Measurements from ENCODE around the gene APOD. TPM values are rescaled to one million over a fixed set of nuclear protein-coding genes. Genes with fewer than 3 reads are reported as not detected.

APOD gene
- total and polyA plus RNA-seq, 4 donors = 6.4 to 596 (median 159) TPM

- H3K27ac ChIP-seq (ENCODE audit: low read depth in 1 of 2, low read length in 2 of 2) = no peak overlapping the region
- ATAC-seq (ENCODE audit: low FRiP score) = no peak
- 81 to 87% methylated on average over 8 of the region's 8 CpGs for WGBS, 2 donors
- H3K9me3 ChIP-seq (ENCODE audit: control insufficient read depth, low read length) = no peaks in the 10 kb centered on the region
- no peaks in the 10 kb centered on the region for H3K4me1 ChIP-seq (ENCODE audit: control insufficient read depth in 1 of 2, insufficient read depth in 2 of 2, low read length in 2 of 2)
- H3K36me3 ChIP-seq (ENCODE audit: control insufficient read depth in 1 of 2, insufficient read depth in 2 of 2, low read length in 1 of 2) = no peaks in the 10 kb centered on the region
- intact Hi-C loops (cut with DNase I) = no loop called here
- no peak for DNase-seq
- no peak overlapping the region for H3K4me3 ChIP-seq (ENCODE audit: low read length in 2 of 2)
- H3K27me3 ChIP-seq (ENCODE audit: control insufficient read depth in 1 of 2, insufficient read depth in 2 of 2, low read length in 1 of 2) = no peaks in the 10 kb centered on the region
These were observed 28.6 kb downstream of the APOD start for GRCh38 chr3:195555110-195555509.

- DNase-seq (no peak), ATAC-seq (ENCODE audit: low FRiP score) (no peak)
- intact Hi-C loops (cut with DNase I) = no loop called here
- WGBS, 2 donors = 95 to 97% methylated on average over 15 of the region's 15 CpGs
- no peak overlapping the region for H3K27ac ChIP-seq (ENCODE audit: low read depth in 1 of 2, low read length in 2 of 2)
- H3K9me3 ChIP-seq (ENCODE audit: control insufficient read depth, low read length) = no peaks in the 10 kb centered on the region
- no peak overlapping the region for H3K4me3 ChIP-seq (ENCODE audit: low read length in 2 of 2)
- no peaks in the 10 kb centered on the region for H3K27me3 ChIP-seq (ENCODE audit: control insufficient read depth in 1 of 2, insufficient read depth in 2 of 2, low read length in 1 of 2)
- no peaks in the 10 kb centered on the region for H3K36me3 ChIP-seq (ENCODE audit: control insufficient read depth in 1 of 2, insufficient read depth in 2 of 2, low read length in 1 of 2)
- H3K4me1 ChIP-seq (ENCODE audit: control insufficient read depth in 1 of 2, insufficient read depth in 2 of 2, low read length in 2 of 2) = no peaks in the 10 kb centered on the region
These were observed 29.3 kb downstream of the APOD start for GRCh38 chr3:195554458-195554857.

- H3K27ac ChIP-seq (ENCODE audit: low read depth in 1 of 2, low read length in 2 of 2) = no peak overlapping the region
- DNase-seq = no peak
- H3K4me3 ChIP-seq (ENCODE audit: low read length in 2 of 2) = no peak overlapping the region
- no peaks in the 10 kb centered on the region for H3K27me3 ChIP-seq (ENCODE audit: control insufficient read depth in 1 of 2, insufficient read depth in 2 of 2, low read length in 1 of 2)
- ATAC-seq (ENCODE audit: low FRiP score) = no peak
- intact Hi-C loops (cut with DNase I) = no loop called here
- no peaks in the 10 kb centered on the region for H3K4me1 ChIP-seq (ENCODE audit: control insufficient read depth in 1 of 2, insufficient read depth in 2 of 2, low read length in 2 of 2)
- H3K36me3 ChIP-seq (ENCODE audit: control insufficient read depth in 1 of 2, insufficient read depth in 2 of 2, low read length in 1 of 2) = no peaks in the 10 kb centered on the region
- 90 to 93% methylated on average over 7 of the region's 7 CpGs for WGBS, 2 donors
- no peaks in the 10 kb centered on the region for H3K9me3 ChIP-seq (ENCODE audit: control insufficient read depth, low read length)
These were observed 30.5 kb downstream of the APOD start for GRCh38 chr3:195553268-195553667.

GRCh38 chr3:195551381-195551978, 32.3 kb downstream of the APOD start:
- WGBS, 2 donors = 60 to 62% methylated on average over 7 of the region's 7 CpGs
- no peak overlapping the region for H3K27ac ChIP-seq (ENCODE audit: low read depth in 1 of 2, low read length in 2 of 2)

GRCh38 chr3:195550723-195551122, 33.0 kb downstream of the APOD start:
- Histone ChIP-seq H3K27ac (ENCODE audit: low read depth in 1 of 2, low read length in 2 of 2) (no peak overlapping the region), H3K4me1 (ENCODE audit: control insufficient read depth in 1 of 2, insufficient read depth in 2 of 2, low read length in 2 of 2) (peaks cover 0 to 2% of the 10 kb centered on the region in 2 donors), H3K4me3 (ENCODE audit: low read length in 2 of 2) (no peak overlapping the region), H3K36me3 (ENCODE audit: control insufficient read depth in 1 of 2, insufficient read depth in 2 of 2, low read length in 1 of 2) (no peaks in the 10 kb centered on the region), H3K9me3 (ENCODE audit: control insufficient read depth, low read length) (no peaks in the 10 kb centered on the region), H3K27me3 (ENCODE audit: control insufficient read depth in 1 of 2, insufficient read depth in 2 of 2, low read length in 1 of 2) (no peaks in the 10 kb centered on the region)
- intact Hi-C loops (cut with DNase I) = no loop called here
- WGBS, 2 donors = 42 to 59% methylated on average over 4 of the region's 4 CpGs
- ATAC-seq (ENCODE audit: low FRiP score) = no peak
- no peak for DNase-seq

More at GRCh38 chr3:195551381-195551978, 32.3 kb downstream of the APOD start:
- Histone ChIP-seq H3K4me1 (ENCODE audit: control insufficient read depth in 1 of 2, insufficient read depth in 2 of 2, low read length in 2 of 2) (no peaks in the 10 kb centered on the region), H3K27me3 (ENCODE audit: control insufficient read depth in 1 of 2, insufficient read depth in 2 of 2, low read length in 1 of 2) (no peaks in the 10 kb centered on the region), H3K9me3 (ENCODE audit: control insufficient read depth, low read length) (no peaks in the 10 kb centered on the region), H3K4me3 (ENCODE audit: low read length in 2 of 2) (no peak overlapping the region), H3K36me3 (ENCODE audit: control insufficient read depth in 1 of 2, insufficient read depth in 2 of 2, low read length in 1 of 2) (no peaks in the 10 kb centered on the region)
- peak; percentile 69 for ATAC-seq (ENCODE audit: low FRiP score)
- intact Hi-C loops (cut with DNase I) = no loop called here
- peak in 1 of 2 donors; percentile 49 for DNase-seq

GRCh38 chr3:195549931-195550519, 33.7 kb downstream of the APOD start:
- Histone ChIP-seq H3K27me3 (ENCODE audit: control insufficient read depth in 1 of 2, insufficient read depth in 2 of 2, low read length in 1 of 2) (no peaks in the 10 kb centered on the region), H3K4me1 (ENCODE audit: control insufficient read depth in 1 of 2, insufficient read depth in 2 of 2, low read length in 2 of 2) (peaks cover 0 to 4% of the 10 kb centered on the region in 2 donors), H3K27ac (ENCODE audit: low read depth in 1 of 2, low read length in 2 of 2) (no peak overlapping the region), H3K4me3 (ENCODE audit: low read length in 2 of 2) (no peak overlapping the region), H3K9me3 (ENCODE audit: control insufficient read depth, low read length) (no peaks in the 10 kb centered on the region), H3K36me3 (ENCODE audit: control insufficient read depth in 1 of 2, insufficient read depth in 2 of 2, low read length in 1 of 2) (no peaks in the 10 kb centered on the region)
- intact Hi-C loops (cut with DNase I) = no loop called here
- 78% methylated on average over 9 of the region's 9 CpGs for WGBS, 2 donors
- ATAC-seq (ENCODE audit: low FRiP score) (no peak), DNase-seq (no peak)

- Histone ChIP-seq H3K9me3 (ENCODE audit: control insufficient read depth, low read length) (no peaks in the 10 kb centered on the region), H3K4me1 (ENCODE audit: control insufficient read depth in 1 of 2, insufficient read depth in 2 of 2, low read length in 2 of 2) (peaks cover 0 to 4% of the 10 kb centered on the region in 2 donors), H3K4me3 (ENCODE audit: low read length in 2 of 2) (no peak overlapping the region), H3K36me3 (ENCODE audit: control insufficient read depth in 1 of 2, insufficient read depth in 2 of 2, low read length in 1 of 2) (no peaks in the 10 kb centered on the region), H3K27ac (ENCODE audit: low read depth in 1 of 2, low read length in 2 of 2) (no peak overlapping the region), H3K27me3 (ENCODE audit: control insufficient read depth in 1 of 2, insufficient read depth in 2 of 2, low read length in 1 of 2) (no peaks in the 10 kb centered on the region)
- intact Hi-C loops (cut with DNase I) = no loop called here
- ATAC-seq (ENCODE audit: low FRiP score) = no peak
- WGBS, 2 donors = 73 to 78% methylated on average over 2 of the region's 2 CpGs
- DNase-seq = no peak
These were observed 34.8 kb downstream of the APOD start for GRCh38 chr3:195548987-195549386.

- Histone ChIP-seq H3K27me3 (ENCODE audit: control insufficient read depth in 1 of 2, insufficient read depth in 2 of 2, low read length in 1 of 2) (no peaks in the 10 kb centered on the region), H3K27ac (ENCODE audit: low read depth in 1 of 2, low read length in 2 of 2) (no peak overlapping the region), H3K36me3 (ENCODE audit: control insufficient read depth in 1 of 2, insufficient read depth in 2 of 2, low read length in 1 of 2) (no peaks in the 10 kb centered on the region), H3K9me3 (ENCODE audit: control insufficient read depth, low read length) (no peaks in the 10 kb centered on the region), H3K4me3 (ENCODE audit: low read length in 2 of 2) (no peak overlapping the region), H3K4me1 (ENCODE audit: control insufficient read depth in 1 of 2, insufficient read depth in 2 of 2, low read length in 2 of 2) (peaks cover 0 to 4% of the 10 kb centered on the region in 2 donors)
- intact Hi-C loops (cut with DNase I) = no loop called here
- no peak for ATAC-seq (ENCODE audit: low FRiP score)
- DNase-seq = no peak
These were observed 35.2 kb downstream of the APOD start for GRCh38 chr3:195548501-195548900.

GRCh38 chr3:195548006-195548405, 35.7 kb downstream of the APOD start:
- no peak overlapping the region for H3K27ac ChIP-seq (ENCODE audit: low read depth in 1 of 2, low read length in 2 of 2)
- no peak for DNase-seq
- no peaks in the 10 kb centered on the region for H3K9me3 ChIP-seq (ENCODE audit: control insufficient read depth, low read length)
- no peaks in the 10 kb centered on the region for H3K36me3 ChIP-seq (ENCODE audit: control insufficient read depth in 1 of 2, insufficient read depth in 2 of 2, low read length in 1 of 2)
- H3K4me3 ChIP-seq (ENCODE audit: low read length in 2 of 2) = no peak overlapping the region
- no peak for ATAC-seq (ENCODE audit: low FRiP score)
- WGBS, 2 donors = 93 to 95% methylated on average over 8 of the region's 8 CpGs
- H3K27me3 ChIP-seq (ENCODE audit: control insufficient read depth in 1 of 2, insufficient read depth in 2 of 2, low read length in 1 of 2) = no peaks in the 10 kb centered on the region
- intact Hi-C loops (cut with DNase I) = no loop called here
- H3K4me1 ChIP-seq (ENCODE audit: control insufficient read depth in 1 of 2, insufficient read depth in 2 of 2, low read length in 2 of 2) = peaks cover 0 to 4% of the 10 kb centered on the region in 2 donors
